ENCODE measurements around the gene ACY1.
A peak's percentile ranks its signal among the peaks of the same experiment; 100 is the strongest.
"Not testable (repeated sequence)": the region's sequence is repeated elsewhere in the genome, so short reads cannot be mapped to it uniquely, and the experiment has no call there.

The ACY1 gene

GRCh38 chr3:52030714-52031310 is 47.5 kb downstream of the ACY1 start:
- Histone ChIP-seq H3K4me1 (ENCODE audit: control insufficient read depth, insufficient read depth, low read length) (no peaks in the 10 kb centered on the region), H3K27me3 (ENCODE audit: control insufficient read depth, insufficient read depth, low read length) (no peaks in the 10 kb centered on the region), H3K4me3 (ENCODE audit: low read depth, low read length) (no peak overlapping the region), H3K9ac (ENCODE audit: low read depth, low read length) (no peak overlapping the region), H3K9me3 (ENCODE audit: control insufficient read depth, insufficient read depth, low read length) (no peaks in the 10 kb centered on the region), H3K36me3 (ENCODE audit: control insufficient read depth, insufficient read depth, low read length) (no peaks in the 10 kb centered on the region)

DNA sequence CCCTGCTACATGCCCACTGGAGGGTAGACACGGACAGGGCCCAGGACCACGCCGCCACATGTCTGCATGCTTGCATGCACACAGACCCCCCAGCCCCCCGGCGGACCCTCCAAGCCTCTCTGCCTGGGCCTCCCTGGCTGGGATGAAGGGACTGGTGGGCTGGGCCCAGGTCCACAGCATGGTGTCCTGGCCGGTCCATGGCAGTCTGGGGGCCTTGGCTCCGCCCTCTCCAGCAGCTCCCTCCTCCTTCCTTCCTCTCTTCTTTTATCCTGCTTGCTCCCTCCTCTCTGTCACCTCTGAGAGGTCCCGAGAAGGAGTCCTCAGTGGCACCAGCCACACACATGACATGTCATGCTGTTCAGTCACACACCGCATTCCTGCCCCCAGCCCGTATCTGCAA is 48.6 kb downstream of the ACY1 start:
- H3K36me3 ChIP-seq (ENCODE audit: control insufficient read depth, insufficient read depth, low read length), result no peaks in the 10 kb centered on the region
- no peaks in the 10 kb centered on the region for H3K9me3 ChIP-seq (ENCODE audit: control insufficient read depth, insufficient read depth, low read length)
- H3K4me3 ChIP-seq (ENCODE audit: low read depth, low read length), result no peak overlapping the region
- no peak overlapping the region for H3K9ac ChIP-seq (ENCODE audit: low read depth, low read length)
- no peaks in the 10 kb centered on the region for H3K4me1 ChIP-seq (ENCODE audit: control insufficient read depth, insufficient read depth, low read length)
- H3K27me3 ChIP-seq (ENCODE audit: control insufficient read depth, insufficient read depth, low read length), result no peaks in the 10 kb centered on the region

GRCh38 chr3:52032702-52033408 is 49.5 kb downstream of the ACY1 start:
- Histone ChIP-seq H3K36me3 (ENCODE audit: control insufficient read depth, insufficient read depth, low read length) (no peaks in the 10 kb centered on the region), H3K9ac (ENCODE audit: low read depth, low read length) (no peak overlapping the region), H3K27me3 (ENCODE audit: control insufficient read depth, insufficient read depth, low read length) (no peaks in the 10 kb centered on the region), H3K4me3 (ENCODE audit: low read depth, low read length) (no peak overlapping the region), H3K9me3 (ENCODE audit: control insufficient read depth, insufficient read depth, low read length) (no peaks in the 10 kb centered on the region), H3K4me1 (ENCODE audit: control insufficient read depth, insufficient read depth, low read length) (no peaks in the 10 kb centered on the region)

GRCh38 chr3:52033748-52034147 is 50.4 kb downstream of the ACY1 start:
- not testable (repeated sequence) for H3K4me3 ChIP-seq (ENCODE audit: low read depth, low read length); H3K9ac ChIP-seq (ENCODE audit: low read depth, low read length); H3K36me3 ChIP-seq (ENCODE audit: control insufficient read depth, insufficient read depth, low read length); H3K27me3 ChIP-seq (ENCODE audit: control insufficient read depth, insufficient read depth, low read length); H3K9me3 ChIP-seq (ENCODE audit: control insufficient read depth, insufficient read depth, low read length); H3K4me1 ChIP-seq (ENCODE audit: control insufficient read depth, insufficient read depth, low read length)

- Histone ChIP-seq H3K27me3 (ENCODE audit: control insufficient read depth, insufficient read depth, low read length) (no peaks in the 10 kb centered on the region), H3K9ac (ENCODE audit: low read depth, low read length) (no peak overlapping the region), H3K4me3 (ENCODE audit: low read depth, low read length) (no peak overlapping the region), H3K4me1 (ENCODE audit: control insufficient read depth, insufficient read depth, low read length) (no peaks in the 10 kb centered on the region), H3K9me3 (ENCODE audit: control insufficient read depth, insufficient read depth, low read length) (no peaks in the 10 kb centered on the region), H3K36me3 (ENCODE audit: control insufficient read depth, insufficient read depth, low read length) (no peaks in the 10 kb centered on the region)
Observed at GRCh38 chr3:52034212-52034611, 50.9 kb downstream of the ACY1 start.

- no peaks in the 10 kb centered on the region for H3K36me3 ChIP-seq (ENCODE audit: control insufficient read depth, insufficient read depth, low read length)
- H3K4me3 ChIP-seq (ENCODE audit: low read depth, low read length), result no peak overlapping the region
- H3K4me1 ChIP-seq (ENCODE audit: control insufficient read depth, insufficient read depth, low read length), result no peaks in the 10 kb centered on the region
- H3K9me3 ChIP-seq (ENCODE audit: control insufficient read depth, insufficient read depth, low read length), result no peaks in the 10 kb centered on the region
- no peak overlapping the region for H3K9ac ChIP-seq (ENCODE audit: low read depth, low read length)
- H3K27me3 ChIP-seq (ENCODE audit: control insufficient read depth, insufficient read depth, low read length), result no peaks in the 10 kb centered on the region
Observed at GRCh38 chr3:52034651-52035050, 51.3 kb downstream of the ACY1 start.

- H3K9ac ChIP-seq (ENCODE audit: low read depth, low read length), result no peak overlapping the region
- H3K36me3 ChIP-seq (ENCODE audit: control insufficient read depth, insufficient read depth, low read length), result no peaks in the 10 kb centered on the region
- H3K4me3 ChIP-seq (ENCODE audit: low read depth, low read length), result no peak overlapping the region
- no peaks in the 10 kb centered on the region for H3K9me3 ChIP-seq (ENCODE audit: control insufficient read depth, insufficient read depth, low read length)
- H3K27me3 ChIP-seq (ENCODE audit: control insufficient read depth, insufficient read depth, low read length), result no peaks in the 10 kb centered on the region
- no peaks in the 10 kb centered on the region for H3K4me1 ChIP-seq (ENCODE audit: control insufficient read depth, insufficient read depth, low read length)
Observed at GRCh38 chr3:52036222-52036694, 52.9 kb downstream of the ACY1 start.

DNA sequence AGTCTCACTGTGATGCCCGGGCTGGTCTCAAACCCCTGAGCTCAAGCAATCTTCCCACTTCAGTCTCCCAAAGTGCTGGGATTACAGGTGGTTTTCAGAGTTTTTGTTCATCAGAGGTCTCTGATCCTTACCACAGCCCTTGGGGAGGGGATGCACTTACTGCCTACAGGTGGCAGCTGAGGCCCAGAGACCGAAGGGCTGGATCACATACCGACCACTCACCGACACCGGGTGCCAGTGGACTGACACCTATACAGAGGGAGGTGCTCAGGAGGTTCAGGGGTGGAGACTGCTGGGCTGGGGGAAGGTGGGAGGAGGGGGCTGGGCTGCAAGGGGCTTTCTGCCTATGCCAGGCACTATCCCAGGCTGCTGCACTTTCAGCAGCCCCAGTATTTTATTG is 53.5 kb downstream of the ACY1 start:
- Histone ChIP-seq H3K9ac (ENCODE audit: low read depth, low read length) (no peak overlapping the region), H3K4me3 (ENCODE audit: low read depth, low read length) (no peak overlapping the region), H3K4me1 (ENCODE audit: control insufficient read depth, insufficient read depth, low read length) (no peaks in the 10 kb centered on the region), H3K9me3 (ENCODE audit: control insufficient read depth, insufficient read depth, low read length) (no peaks in the 10 kb centered on the region), H3K27me3 (ENCODE audit: control insufficient read depth, insufficient read depth, low read length) (no peaks in the 10 kb centered on the region), H3K36me3 (ENCODE audit: control insufficient read depth, insufficient read depth, low read length) (no peaks in the 10 kb centered on the region)

DNA sequence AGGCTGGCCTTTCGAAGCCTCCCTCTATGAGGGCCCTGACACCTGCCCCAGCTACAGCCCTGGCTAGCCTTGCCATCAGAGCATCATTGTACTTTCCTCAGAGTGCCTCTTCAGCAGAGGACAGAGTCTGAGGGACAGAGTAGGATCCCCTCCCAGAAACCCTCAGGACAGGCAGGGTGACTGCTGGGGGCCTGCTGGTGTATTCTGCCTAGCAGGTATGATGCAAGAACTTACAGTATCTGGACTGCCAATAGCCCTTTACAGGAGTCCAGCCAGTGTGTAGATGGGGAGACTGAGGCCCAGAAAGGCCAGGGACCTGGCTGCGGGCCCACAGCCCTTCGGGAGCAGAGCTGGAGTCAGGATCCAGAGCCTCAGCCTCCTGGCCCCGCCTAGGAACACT is 54.0 kb downstream of the ACY1 start:
- Histone ChIP-seq H3K27me3 (ENCODE audit: control insufficient read depth, insufficient read depth, low read length) (no peaks in the 10 kb centered on the region), H3K9ac (ENCODE audit: low read depth, low read length) (no peak overlapping the region), H3K36me3 (ENCODE audit: control insufficient read depth, insufficient read depth, low read length) (no peaks in the 10 kb centered on the region), H3K4me3 (ENCODE audit: low read depth, low read length) (no peak overlapping the region), H3K9me3 (ENCODE audit: control insufficient read depth, insufficient read depth, low read length) (no peaks in the 10 kb centered on the region), H3K4me1 (ENCODE audit: control insufficient read depth, insufficient read depth, low read length) (no peaks in the 10 kb centered on the region)

- no peaks in the 10 kb centered on the region for H3K27me3 ChIP-seq (ENCODE audit: control insufficient read depth, insufficient read depth, low read length)
- no peaks in the 10 kb centered on the region for H3K4me1 ChIP-seq (ENCODE audit: control insufficient read depth, insufficient read depth, low read length)
- no peaks in the 10 kb centered on the region for H3K36me3 ChIP-seq (ENCODE audit: control insufficient read depth, insufficient read depth, low read length)
- H3K9me3 ChIP-seq (ENCODE audit: control insufficient read depth, insufficient read depth, low read length), result no peaks in the 10 kb centered on the region
- peak overlapping the region; percentile 47 for H3K9ac ChIP-seq (ENCODE audit: low read depth, low read length)
- no peak overlapping the region for H3K4me3 ChIP-seq (ENCODE audit: low read depth, low read length)
Observed at GRCh38 chr3:52038227-52038626, 54.9 kb downstream of the ACY1 start.
